ENCODE results near the gene STXBP5.

The STXBP5 gene

DNA sequence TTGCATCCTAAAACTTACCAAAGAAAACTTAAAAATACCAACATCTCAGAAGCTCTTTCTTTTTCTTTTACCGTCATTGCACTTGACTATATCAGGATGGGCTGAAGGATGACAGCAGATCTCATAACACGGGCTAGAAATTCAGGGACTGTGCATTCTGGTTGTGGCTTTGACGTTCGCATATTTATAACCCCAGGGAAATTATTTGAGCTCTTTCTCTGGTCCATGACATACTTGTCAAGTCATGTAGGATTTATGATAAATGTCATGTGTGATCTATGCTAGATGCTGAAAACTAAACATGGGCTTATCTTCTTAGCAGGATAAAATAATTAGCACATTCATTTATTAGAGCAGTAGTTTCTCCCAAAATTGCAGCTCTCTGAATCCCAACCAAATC is 229.9 kb downstream of the STXBP5 start:
- POLR2A ChIA-PET, result no interaction called here
- no peaks in the 10 kb centered on the region for H3K4me1 ChIP-seq (ENCODE audit: control insufficient read depth, insufficient read depth, low read length)
- CTCF ChIA-PET, result interaction anchor here (0.6 kb wide), 1 partner anchor 734 kb away, joined by 3 read pairs; no protein-coding TSS in a partner anchor

DNA sequence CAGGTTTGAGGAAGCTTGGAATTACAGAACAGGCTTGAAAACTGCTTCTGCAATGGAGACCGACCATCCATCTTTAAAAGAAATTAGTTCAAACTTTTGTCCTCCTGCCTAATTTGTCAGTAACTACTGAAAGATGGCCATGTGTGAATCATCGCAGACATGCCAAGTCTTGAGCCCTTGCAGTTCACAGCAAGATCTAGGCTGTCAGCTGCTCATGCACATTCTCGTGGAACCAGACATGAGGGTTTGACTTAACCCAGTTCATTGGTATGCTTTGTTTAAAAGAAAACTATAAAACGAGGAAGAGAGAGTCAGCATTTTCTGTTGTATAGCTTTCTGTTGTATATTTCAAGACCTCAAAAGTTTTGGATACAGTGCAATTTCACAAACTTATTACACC is 230.3 kb downstream of the STXBP5 start:
- Histone ChIP-seq H3K9me3 (ENCODE audit: control insufficient read depth, insufficient read depth, low read depth, low read length) (no peaks in the 10 kb centered on the region), H3K4me1 (ENCODE audit: control insufficient read depth, insufficient read depth, low read length) (no peaks in the 10 kb centered on the region), H3K27ac (ENCODE audit: extremely low read depth, low read depth, low read length) (no peak overlapping the region), H3K36me3 (ENCODE audit: control insufficient read depth in 2 of 2, insufficient read depth in 1 of 2, low read length in 2 of 2) (no peaks in the 10 kb centered on the region), H3K4me3 (ENCODE audit: low read depth, low read length) (no peak overlapping the region)
- ChIA-PET POLR2A (no interaction called here), CTCF (interaction anchor here (0.6 kb wide), 1 partner anchor 733 kb away, joined by 3 read pairs; no protein-coding TSS in a partner anchor)
- TF ChIP-seq ZNF416 (tag by site-specific recombination; IDR thresholded peaks at IDR 0.05) (no peak), YY1 (tag by site-specific recombination; IDR thresholded peaks at IDR 0.05) (no peak), BCL11B (tag by site-specific recombination; IDR thresholded peaks at IDR 0.05; ENCODE audit: low read depth) (no peak), ZNF791 (tag by site-specific recombination; IDR thresholded peaks at IDR 0.05) (no peak), KLF10 (tag by site-specific recombination; IDR thresholded peaks at IDR 0.05) (no peak), KLF9 (tag by site-specific recombination; IDR thresholded peaks at IDR 0.05; ENCODE audit: low read depth) (no peak), ZNF610 (tag by site-specific recombination; IDR thresholded peaks at IDR 0.05; ENCODE audit: borderline replicate concordance) (no peak), ZNF510 (tag by site-specific recombination; IDR thresholded peaks at IDR 0.05; ENCODE audit: insufficient replicate concordance) (no peak), ZNF223 (tag by site-specific recombination; IDR thresholded peaks at IDR 0.05) (no peak), ZNF391 (tag by site-specific recombination; IDR thresholded peaks at IDR 0.05; ENCODE audit: borderline replicate concordance, low read depth) (no peak), ZNF585B (tag by site-specific recombination; IDR thresholded peaks at IDR 0.05) (no peak), ZNF324 (tag by site-specific recombination; IDR thresholded peaks at IDR 0.05) (no peak)
- TF ChIP-seq, protein P1, sequence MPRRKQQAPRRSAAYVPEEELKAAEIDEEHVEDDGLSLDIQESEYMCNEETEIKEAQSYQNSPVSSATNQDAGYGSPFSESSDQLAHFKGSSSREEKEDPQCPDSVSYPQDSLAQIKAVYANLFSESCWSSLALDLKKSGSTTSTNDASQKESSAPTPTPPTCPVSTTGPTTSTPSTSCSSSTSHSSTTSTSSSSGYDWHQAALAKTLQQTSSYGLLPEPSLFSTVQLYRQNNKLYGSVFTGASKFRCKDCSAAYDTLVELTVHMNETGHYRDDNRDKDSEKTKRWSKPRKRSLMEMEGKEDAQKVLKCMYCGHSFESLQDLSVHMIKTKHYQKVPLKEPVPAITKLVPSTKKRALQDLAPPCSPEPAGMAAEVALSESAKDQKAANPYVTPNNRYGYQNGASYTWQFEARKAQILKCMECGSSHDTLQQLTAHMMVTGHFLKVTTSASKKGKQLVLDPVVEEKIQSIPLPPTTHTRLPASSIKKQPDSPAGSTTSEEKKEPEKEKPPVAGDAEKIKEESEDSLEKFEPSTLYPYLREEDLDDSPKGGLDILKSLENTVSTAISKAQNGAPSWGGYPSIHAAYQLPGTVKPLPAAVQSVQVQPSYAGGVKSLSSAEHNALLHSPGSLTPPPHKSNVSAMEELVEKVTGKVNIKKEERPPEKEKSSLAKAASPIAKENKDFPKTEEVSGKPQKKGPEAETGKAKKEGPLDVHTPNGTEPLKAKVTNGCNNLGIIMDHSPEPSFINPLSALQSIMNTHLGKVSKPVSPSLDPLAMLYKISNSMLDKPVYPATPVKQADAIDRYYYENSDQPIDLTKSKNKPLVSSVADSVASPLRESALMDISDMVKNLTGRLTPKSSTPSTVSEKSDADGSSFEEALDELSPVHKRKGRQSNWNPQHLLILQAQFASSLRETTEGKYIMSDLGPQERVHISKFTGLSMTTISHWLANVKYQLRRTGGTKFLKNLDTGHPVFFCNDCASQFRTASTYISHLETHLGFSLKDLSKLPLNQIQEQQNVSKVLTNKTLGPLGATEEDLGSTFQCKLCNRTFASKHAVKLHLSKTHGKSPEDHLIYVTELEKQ (tag by site-specific recombination; IDR thresholded peaks at IDR 0.05; ENCODE audit: borderline replicate concordance), result no peak

More for the DNA sequence above, 229.9 kb downstream of the STXBP5 start:
- Histone ChIP-seq H3K36me3 (ENCODE audit: control insufficient read depth in 2 of 2, insufficient read depth in 1 of 2, low read length in 2 of 2) (no peaks in the 10 kb centered on the region), H3K27ac (ENCODE audit: extremely low read depth, low read depth, low read length) (no peak overlapping the region), H3K4me3 (ENCODE audit: low read depth, low read length) (no peak overlapping the region), H3K9me3 (ENCODE audit: control insufficient read depth, insufficient read depth, low read depth, low read length) (no peaks in the 10 kb centered on the region)
- no peak for TF ChIP-seq ZSCAN23 (tag by site-specific recombination; IDR thresholded peaks at IDR 0.05)
- TF ChIP-seq BCL11B (tag by site-specific recombination; IDR thresholded peaks at IDR 0.05; ENCODE audit: low read depth), result no peak
- TF ChIP-seq ZNF174 (tag by site-specific recombination; IDR thresholded peaks at IDR 0.05), result no peak
- TF ChIP-seq, protein P2, sequence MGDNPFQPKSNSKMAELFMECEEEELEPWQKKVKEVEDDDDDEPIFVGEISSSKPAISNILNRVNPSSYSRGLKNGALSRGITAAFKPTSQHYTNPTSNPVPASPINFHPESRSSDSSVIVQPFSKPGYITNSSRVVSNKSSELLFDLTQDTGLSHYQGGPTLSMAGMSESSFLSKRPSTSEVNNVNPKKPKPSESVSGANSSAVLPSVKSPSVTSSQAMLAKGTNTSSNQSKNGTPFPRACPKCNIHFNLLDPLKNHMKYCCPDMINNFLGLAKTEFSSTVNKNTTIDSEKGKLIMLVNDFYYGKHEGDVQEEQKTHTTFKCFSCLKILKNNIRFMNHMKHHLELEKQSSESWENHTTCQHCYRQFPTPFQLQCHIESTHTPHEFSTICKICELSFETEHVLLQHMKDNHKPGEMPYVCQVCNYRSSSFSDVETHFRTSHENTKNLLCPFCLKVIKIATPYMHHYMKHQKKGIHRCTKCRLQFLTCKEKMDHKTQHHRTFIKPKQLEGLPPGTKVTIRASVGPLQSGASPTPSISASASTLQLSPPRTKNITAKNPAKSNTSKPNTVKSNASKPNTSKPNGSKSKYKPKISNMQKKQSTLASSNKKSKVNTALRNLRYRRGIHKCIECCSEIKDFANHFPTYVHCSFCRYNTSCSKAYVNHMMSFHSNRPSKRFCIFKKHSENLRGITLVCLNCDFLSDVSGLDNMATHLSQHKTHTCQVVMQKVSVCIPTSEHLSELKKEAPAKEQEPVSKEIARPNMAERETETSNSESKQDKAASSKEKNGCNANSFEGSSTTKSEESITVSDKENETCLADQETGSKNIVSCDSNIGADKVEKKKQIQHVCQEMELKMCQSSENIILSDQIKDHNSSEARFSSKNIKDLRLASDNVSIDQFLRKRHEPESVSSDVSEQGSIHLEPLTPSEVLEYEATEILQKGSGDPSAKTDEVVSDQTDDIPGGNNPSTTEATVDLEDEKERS (tag by site-specific recombination; IDR thresholded peaks at IDR 0.05), result no peak
- TF ChIP-seq ZNF791 (tag by site-specific recombination; IDR thresholded peaks at IDR 0.05), result no peak
- TF ChIP-seq GLI2 (tag by site-specific recombination; IDR thresholded peaks at IDR 0.05; ENCODE audit: borderline replicate concordance, low read depth), result no peak
- TF ChIP-seq ZNF501 (tag by site-specific recombination; IDR thresholded peaks at IDR 0.05), result no peak
- TF ChIP-seq, protein P3, sequence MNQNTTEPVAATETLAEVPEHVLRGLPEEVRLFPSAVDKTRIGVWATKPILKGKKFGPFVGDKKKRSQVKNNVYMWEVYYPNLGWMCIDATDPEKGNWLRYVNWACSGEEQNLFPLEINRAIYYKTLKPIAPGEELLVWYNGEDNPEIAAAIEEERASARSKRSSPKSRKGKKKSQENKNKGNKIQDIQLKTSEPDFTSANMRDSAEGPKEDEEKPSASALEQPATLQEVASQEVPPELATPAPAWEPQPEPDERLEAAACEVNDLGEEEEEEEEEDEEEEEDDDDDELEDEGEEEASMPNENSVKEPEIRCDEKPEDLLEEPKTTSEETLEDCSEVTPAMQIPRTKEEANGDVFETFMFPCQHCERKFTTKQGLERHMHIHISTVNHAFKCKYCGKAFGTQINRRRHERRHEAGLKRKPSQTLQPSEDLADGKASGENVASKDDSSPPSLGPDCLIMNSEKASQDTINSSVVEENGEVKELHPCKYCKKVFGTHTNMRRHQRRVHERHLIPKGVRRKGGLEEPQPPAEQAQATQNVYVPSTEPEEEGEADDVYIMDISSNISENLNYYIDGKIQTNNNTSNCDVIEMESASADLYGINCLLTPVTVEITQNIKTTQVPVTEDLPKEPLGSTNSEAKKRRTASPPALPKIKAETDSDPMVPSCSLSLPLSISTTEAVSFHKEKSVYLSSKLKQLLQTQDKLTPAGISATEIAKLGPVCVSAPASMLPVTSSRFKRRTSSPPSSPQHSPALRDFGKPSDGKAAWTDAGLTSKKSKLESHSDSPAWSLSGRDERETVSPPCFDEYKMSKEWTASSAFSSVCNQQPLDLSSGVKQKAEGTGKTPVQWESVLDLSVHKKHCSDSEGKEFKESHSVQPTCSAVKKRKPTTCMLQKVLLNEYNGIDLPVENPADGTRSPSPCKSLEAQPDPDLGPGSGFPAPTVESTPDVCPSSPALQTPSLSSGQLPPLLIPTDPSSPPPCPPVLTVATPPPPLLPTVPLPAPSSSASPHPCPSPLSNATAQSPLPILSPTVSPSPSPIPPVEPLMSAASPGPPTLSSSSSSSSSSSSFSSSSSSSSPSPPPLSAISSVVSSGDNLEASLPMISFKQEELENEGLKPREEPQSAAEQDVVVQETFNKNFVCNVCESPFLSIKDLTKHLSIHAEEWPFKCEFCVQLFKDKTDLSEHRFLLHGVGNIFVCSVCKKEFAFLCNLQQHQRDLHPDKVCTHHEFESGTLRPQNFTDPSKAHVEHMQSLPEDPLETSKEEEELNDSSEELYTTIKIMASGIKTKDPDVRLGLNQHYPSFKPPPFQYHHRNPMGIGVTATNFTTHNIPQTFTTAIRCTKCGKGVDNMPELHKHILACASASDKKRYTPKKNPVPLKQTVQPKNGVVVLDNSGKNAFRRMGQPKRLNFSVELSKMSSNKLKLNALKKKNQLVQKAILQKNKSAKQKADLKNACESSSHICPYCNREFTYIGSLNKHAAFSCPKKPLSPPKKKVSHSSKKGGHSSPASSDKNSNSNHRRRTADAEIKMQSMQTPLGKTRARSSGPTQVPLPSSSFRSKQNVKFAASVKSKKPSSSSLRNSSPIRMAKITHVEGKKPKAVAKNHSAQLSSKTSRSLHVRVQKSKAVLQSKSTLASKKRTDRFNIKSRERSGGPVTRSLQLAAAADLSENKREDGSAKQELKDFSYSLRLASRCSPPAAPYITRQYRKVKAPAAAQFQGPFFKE (tag by site-specific recombination; IDR thresholded peaks at IDR 0.05; ENCODE audit: borderline replicate concordance), result no peak
- no peak for TF ChIP-seq KLF16 (tag by site-specific recombination; IDR thresholded peaks at IDR 0.05)
- no peak for TF ChIP-seq RBAK (tag by site-specific recombination; IDR thresholded peaks at IDR 0.05)
- no peak for TF ChIP-seq ZEB2 (tag by site-specific recombination; IDR thresholded peaks at IDR 0.05)
- TF ChIP-seq ZNF394 (tag by site-specific recombination; IDR thresholded peaks at IDR 0.05; ENCODE audit: borderline replicate concordance), result no peak
- no peak for TF ChIP-seq ZNF138 (tag by site-specific recombination; IDR thresholded peaks at IDR 0.05; ENCODE audit: borderline replicate concordance)
- TF ChIP-seq ZNF560 (tag by site-specific recombination; IDR thresholded peaks at IDR 0.05; ENCODE audit: borderline replicate concordance), result no peak
- no peak for TF ChIP-seq EGR2 (tag by site-specific recombination; IDR thresholded peaks at IDR 0.05; ENCODE audit: low read depth)

Measured in HEK293 (cell line).